ENCODE data around the gene COQ9.

The COQ9 gene

GRCh38 chr16:57422026-57422944 lies 25.0 kb upstream of the COQ9 start:
- H3K36me3 ChIP-seq (ENCODE audit: control insufficient read depth, insufficient read depth, low read length) = peaks cover 2% of the 10 kb centered on the region; the same call in 1 of the 2 replicates
- H3K4me3 ChIP-seq (replicated peaks; ENCODE audit: low read depth, low read length) = no peak overlapping the region
- H3K27me3 ChIP-seq (replicated peaks; ENCODE audit: control insufficient read depth, insufficient read depth, low read length) = no peaks in the 10 kb centered on the region
- no peak for DNase-seq (ENCODE audit: extremely low read depth, insufficient read length)
- peak; percentile 63 for TF ChIP-seq CTCF (IDR thresholded peaks at IDR 0.05; ENCODE audit: insufficient read depth, low read length, poor library complexity, severe bottlenecking)

DNA sequence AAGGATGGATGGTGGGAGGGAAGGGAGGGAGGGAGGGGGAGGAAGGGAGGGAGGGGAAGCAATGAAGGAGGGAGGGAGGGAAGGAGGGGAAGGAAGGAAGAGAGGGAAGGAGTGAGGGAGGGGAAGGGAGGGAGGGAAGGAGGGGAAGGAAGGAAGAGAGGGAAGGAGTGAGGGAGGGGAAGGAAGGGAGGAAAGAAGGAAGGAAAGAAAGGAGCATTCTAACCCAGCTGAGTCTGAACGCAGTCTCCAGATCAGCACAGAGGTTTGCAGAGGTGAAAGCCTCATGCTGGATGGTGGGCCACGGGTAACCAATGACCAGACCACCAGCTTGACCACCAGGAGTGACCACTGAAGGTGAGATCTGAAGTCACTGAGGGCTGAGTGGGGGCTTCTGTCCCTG lies 24.1 kb upstream of the COQ9 start:
- H3K4me3 ChIP-seq (replicated peaks; ENCODE audit: low read depth, low read length) = no peak overlapping the region
- no peaks in the 10 kb centered on the region for H3K27me3 ChIP-seq (replicated peaks; ENCODE audit: control insufficient read depth, insufficient read depth, low read length)
- no peak for DNase-seq (ENCODE audit: extremely low read depth, insufficient read length)
- peaks cover 4% of the 10 kb centered on the region; the same call in 1 of the 2 replicates for H3K36me3 ChIP-seq (ENCODE audit: control insufficient read depth, insufficient read depth, low read length)
- no peak for TF ChIP-seq CTCF (IDR thresholded peaks at IDR 0.05; ENCODE audit: insufficient read depth, low read length, poor library complexity, severe bottlenecking)

- no peak for DNase-seq (ENCODE audit: extremely low read depth, insufficient read length)
These were observed 22.7 kb upstream of the COQ9 start for GRCh38 chr16:57424583-57424982.

DNA sequence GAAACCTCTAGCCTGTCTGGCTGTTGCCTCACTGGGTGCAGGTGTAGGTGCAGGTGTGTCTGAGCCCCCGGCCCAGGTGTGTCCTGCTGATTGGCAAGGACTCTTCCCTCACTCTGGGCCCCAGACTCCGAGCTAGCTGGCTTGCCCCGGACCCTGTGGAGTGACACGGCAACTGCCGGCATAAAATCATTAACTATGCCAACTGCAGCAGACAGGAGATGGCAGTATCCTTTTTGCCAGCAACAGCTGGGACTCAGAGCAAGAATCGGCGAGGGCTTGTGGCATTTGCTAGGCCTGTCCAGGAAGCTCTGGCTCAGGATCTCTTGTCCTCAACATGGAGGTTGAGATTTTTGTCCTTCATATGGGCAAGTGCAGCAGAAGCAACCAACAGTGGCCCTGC lies 20.9 kb upstream of the COQ9 start:
- TF ChIP-seq CTCF (IDR thresholded peaks at IDR 0.05; ENCODE audit: insufficient read depth, low read length, poor library complexity, severe bottlenecking) = no peak
- peaks cover 15% of the 10 kb centered on the region for H3K36me3 ChIP-seq (ENCODE audit: control insufficient read depth, insufficient read depth, low read length)
- DNase-seq (ENCODE audit: extremely low read depth, insufficient read length) = no peak
- H3K4me3 ChIP-seq (replicated peaks; ENCODE audit: low read depth, low read length) = no peak overlapping the region
- no peaks in the 10 kb centered on the region for H3K27me3 ChIP-seq (replicated peaks; ENCODE audit: control insufficient read depth, insufficient read depth, low read length)

More at GRCh38 chr16:57424583-57424982, 22.7 kb upstream of the COQ9 start:
- H3K36me3 ChIP-seq (ENCODE audit: control insufficient read depth, insufficient read depth, low read length) = peaks cover 8% of the 10 kb centered on the region
- TF ChIP-seq CTCF (IDR thresholded peaks at IDR 0.05; ENCODE audit: insufficient read depth, low read length, poor library complexity, severe bottlenecking) = no peak
- no peak overlapping the region for H3K4me3 ChIP-seq (replicated peaks; ENCODE audit: low read depth, low read length)
- H3K27me3 ChIP-seq (replicated peaks; ENCODE audit: control insufficient read depth, insufficient read depth, low read length) = no peaks in the 10 kb centered on the region

- H3K36me3 ChIP-seq (ENCODE audit: control insufficient read depth, insufficient read depth, low read length) = peaks cover 18% of the 10 kb centered on the region
- no peak overlapping the region for H3K4me3 ChIP-seq (replicated peaks; ENCODE audit: low read depth, low read length)
- DNase-seq (ENCODE audit: extremely low read depth, insufficient read length) = no peak
- H3K27me3 ChIP-seq (replicated peaks; ENCODE audit: control insufficient read depth, insufficient read depth, low read length) = no peaks in the 10 kb centered on the region
- no peak for TF ChIP-seq CTCF (IDR thresholded peaks at IDR 0.05; ENCODE audit: insufficient read depth, low read length, poor library complexity, severe bottlenecking)
These were observed 20.0 kb upstream of the COQ9 start for GRCh38 chr16:57427307-57427706.
